HK-2 (cell line): ENCODE results near the gene NUP88.

Source experiments
- DNase-seq: peaks from one replicate; pipeline ENCODE4 v3.0.0-alpha.2; 2018; ENCODE audit not compliant: unreplicated experiment

The NUP88 gene

DNA sequence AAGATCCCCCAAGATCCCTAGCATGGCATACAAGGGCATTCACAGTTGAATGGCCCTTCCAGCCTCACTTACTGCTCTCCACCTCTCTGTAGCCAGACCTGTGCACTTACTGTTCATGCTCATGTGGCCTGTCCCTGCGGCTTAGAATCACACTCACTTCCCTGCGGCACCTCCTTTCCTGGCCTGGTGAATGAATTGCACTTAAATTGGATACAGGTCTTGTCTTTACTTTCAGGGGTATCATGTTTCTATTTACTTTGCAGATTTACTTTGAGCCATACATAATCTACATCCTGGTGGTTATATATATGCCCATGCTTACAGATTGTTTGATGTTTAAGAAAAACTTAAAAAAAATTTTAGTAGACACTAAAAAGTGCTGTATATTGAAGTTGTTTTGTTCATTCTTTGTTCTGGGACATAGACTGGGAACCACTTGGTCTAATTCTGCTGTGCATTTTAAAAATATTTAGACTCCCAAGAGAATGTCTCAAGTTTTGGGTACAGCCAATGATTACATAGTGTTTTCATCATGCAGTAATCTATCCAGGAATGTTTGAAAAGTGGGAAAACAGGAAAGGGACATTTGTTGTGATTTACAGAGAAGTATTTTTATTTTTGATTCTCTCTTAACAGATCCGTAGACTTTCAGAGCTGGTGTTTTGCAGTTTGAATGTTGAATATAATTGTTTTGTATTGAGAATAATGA lies 63.9 kb downstream of the NUP88 start:
- DNase-seq = no peak

GRCh38 chr17:5354886-5355415 lies 64.5 kb downstream of the NUP88 start:
- DNase-seq = no peak

DNA sequence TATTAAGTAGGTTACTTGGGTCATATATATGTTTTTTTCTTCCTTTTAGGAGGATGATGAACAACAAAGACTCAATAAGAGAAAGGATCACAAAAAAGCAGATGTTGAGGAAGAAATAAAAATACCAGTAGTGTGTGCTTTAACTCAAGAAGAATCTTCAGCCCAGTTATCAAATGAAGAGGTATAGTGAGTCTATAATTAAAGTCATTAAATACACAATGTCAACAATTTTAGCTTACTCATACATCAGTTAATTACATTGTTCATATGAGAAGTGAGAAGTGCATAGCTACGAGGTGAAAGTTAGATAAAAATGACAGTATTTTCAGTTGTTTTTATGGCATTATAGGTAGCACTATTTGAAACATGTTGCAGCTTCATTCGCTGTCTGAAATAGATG lies 65.2 kb downstream of the NUP88 start:
- DNase-seq = no peak

GRCh38 chr17:5352681-5353289 lies 66.7 kb downstream of the NUP88 start:
- no peak for DNase-seq

DNA sequence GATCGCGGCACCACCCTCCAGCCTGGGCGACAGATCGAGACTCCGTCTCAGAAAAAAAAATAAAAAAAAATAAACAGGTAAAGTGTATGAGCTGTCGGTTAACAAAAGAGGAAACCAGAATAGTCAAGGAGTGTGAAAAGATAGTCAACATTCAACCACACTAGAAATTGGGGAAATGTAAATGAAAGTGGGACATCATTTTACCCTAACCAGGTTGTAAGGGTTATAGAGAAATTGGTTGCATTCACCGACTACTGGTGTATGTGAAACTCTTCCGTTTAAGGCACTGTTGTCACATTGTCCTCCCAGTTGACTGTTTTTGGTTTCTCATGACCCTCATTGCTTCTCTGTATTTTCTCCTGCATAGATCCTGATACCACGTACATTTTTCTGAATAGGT lies 74.5 kb downstream of the NUP88 start:
- no peak for DNase-seq
